ENCODE data around the gene XPR1.

- TF ChIP-seq POLR2A (IDR thresholded peaks at IDR 0.05) = no peak
- TF ChIP-seq, protein P1, sequence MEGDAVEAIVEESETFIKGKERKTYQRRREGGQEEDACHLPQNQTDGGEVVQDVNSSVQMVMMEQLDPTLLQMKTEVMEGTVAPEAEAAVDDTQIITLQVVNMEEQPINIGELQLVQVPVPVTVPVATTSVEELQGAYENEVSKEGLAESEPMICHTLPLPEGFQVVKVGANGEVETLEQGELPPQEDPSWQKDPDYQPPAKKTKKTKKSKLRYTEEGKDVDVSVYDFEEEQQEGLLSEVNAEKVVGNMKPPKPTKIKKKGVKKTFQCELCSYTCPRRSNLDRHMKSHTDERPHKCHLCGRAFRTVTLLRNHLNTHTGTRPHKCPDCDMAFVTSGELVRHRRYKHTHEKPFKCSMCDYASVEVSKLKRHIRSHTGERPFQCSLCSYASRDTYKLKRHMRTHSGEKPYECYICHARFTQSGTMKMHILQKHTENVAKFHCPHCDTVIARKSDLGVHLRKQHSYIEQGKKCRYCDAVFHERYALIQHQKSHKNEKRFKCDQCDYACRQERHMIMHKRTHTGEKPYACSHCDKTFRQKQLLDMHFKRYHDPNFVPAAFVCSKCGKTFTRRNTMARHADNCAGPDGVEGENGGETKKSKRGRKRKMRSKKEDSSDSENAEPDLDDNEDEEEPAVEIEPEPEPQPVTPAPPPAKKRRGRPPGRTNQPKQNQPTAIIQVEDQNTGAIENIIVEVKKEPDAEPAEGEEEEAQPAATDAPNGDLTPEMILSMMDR (IDR thresholded peaks at IDR 0.05) = peak in 4 of 6 experiments; percentile 13 to 26 (median 18)
These were observed 8.1 kb upstream of the XPR1 start for GRCh38 chr1:180623579-180624347.
